Measurements from ENCODE around the gene RNU5D-1.

DNA sequence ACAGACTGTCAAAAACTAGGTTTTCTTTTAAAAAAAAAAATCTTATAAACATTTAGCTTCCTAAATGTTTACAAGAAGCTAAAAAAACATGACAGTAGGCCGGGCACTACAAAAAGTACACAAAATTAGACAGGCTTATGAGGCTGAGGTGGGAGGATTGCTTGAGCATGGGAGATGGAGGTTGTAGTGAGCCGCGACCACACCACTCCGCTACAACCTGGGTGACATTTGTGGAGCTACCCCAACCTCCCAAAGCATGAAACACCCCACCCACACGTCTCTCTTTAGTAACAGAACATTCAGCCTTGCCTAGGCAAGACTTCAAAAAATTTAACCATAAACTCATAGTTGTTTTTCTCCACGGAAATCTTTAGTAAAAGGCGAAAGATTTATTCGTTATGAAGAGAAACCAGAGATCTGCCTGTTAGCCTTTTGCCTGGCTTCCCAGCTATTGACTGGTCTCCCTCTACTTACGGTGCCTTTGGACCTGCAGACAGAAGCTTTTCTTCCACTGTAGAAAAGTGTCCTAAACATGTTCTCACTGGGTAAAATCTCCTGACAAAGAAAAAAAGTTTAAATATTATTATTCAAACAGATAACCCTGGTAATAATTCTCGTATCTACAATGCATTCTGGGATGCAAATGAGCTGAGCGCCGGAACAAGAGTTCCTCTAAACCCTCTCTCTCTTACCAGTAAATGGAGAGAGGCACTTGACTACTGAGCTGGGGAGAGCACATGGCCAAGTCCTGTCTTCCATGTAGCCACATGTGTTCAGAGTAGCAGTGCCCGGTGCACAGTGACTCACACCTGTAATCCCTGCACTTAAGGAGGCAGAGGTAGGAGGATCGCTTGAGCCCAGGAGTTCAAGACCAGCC is 9.2 kb downstream of the RNU5D-1 start:
- TF ChIP-seq, protein P1, sequence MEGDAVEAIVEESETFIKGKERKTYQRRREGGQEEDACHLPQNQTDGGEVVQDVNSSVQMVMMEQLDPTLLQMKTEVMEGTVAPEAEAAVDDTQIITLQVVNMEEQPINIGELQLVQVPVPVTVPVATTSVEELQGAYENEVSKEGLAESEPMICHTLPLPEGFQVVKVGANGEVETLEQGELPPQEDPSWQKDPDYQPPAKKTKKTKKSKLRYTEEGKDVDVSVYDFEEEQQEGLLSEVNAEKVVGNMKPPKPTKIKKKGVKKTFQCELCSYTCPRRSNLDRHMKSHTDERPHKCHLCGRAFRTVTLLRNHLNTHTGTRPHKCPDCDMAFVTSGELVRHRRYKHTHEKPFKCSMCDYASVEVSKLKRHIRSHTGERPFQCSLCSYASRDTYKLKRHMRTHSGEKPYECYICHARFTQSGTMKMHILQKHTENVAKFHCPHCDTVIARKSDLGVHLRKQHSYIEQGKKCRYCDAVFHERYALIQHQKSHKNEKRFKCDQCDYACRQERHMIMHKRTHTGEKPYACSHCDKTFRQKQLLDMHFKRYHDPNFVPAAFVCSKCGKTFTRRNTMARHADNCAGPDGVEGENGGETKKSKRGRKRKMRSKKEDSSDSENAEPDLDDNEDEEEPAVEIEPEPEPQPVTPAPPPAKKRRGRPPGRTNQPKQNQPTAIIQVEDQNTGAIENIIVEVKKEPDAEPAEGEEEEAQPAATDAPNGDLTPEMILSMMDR (tag by site-specific recombination; IDR thresholded peaks at IDR 0.05), result no peak
- TF ChIP-seq ZNF311 (tag by site-specific recombination; IDR thresholded peaks at IDR 0.05; ENCODE audit: borderline replicate concordance), result no peak
- 0 out of 2 replicates have a peak, but pooled peaks have one; percentile 17 for TF ChIP-seq KLF9 (tag by site-specific recombination; IDR thresholded peaks at IDR 0.05; ENCODE audit: low read depth)
- TF ChIP-seq, protein P2, sequence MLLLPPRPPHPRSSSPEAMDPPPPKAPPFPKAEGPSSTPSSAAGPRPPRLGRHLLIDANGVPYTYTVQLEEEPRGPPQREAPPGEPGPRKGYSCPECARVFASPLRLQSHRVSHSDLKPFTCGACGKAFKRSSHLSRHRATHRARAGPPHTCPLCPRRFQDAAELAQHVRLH (tag by site-specific recombination; IDR thresholded peaks at IDR 0.05), result peak; percentile 84; the same call in 1 of the 2 replicates
- no peak for TF ChIP-seq ZNF623 (tag by site-specific recombination; IDR thresholded peaks at IDR 0.05)
